DOHH2 (cell line): ENCODE measurements around the gene ZNF467.

Experiments
- H3F3A ChIP-seq: fragments of 200-600 bp; sonication (generic), shearing (Covaris generic); 2 replicates; pipeline ENCODE4 v1.6.0; 2016; ENCODE audit warnings: antibody characterized with exemption, mild to moderate bottlenecking; ENCODE audit not compliant: control insufficient read depth, insufficient read depth
- H3K27ac ChIP-seq: fragments of 200-600 bp; sonication (generic); 2 replicates; pipeline ENCODE4 v1.5.1; 2014; ENCODE audit warnings: low read depth, mild to moderate bottlenecking, low read length, moderate library complexity
- H3K27me3 ChIP-seq: fragments of 200-600 bp; sonication (generic); 2 replicates; pipeline ENCODE4 v1.6.1; 2014; ENCODE audit warnings: mild to moderate bottlenecking, low read length, mixed read lengths; ENCODE audit not compliant: control insufficient read depth
- H3K36me3 ChIP-seq: fragments of 200-600 bp; sonication (generic); 2 replicates; pipeline ENCODE4 v1.6.1; 2014; ENCODE audit warnings: mild to moderate bottlenecking, low read length, moderate library complexity, mixed read lengths; ENCODE audit not compliant: control insufficient read depth
- H3K4me1 ChIP-seq: fragments of 200-600 bp; sonication (generic); 2 replicates; pipeline ENCODE4 v1.6.1; 2014; ENCODE audit warnings: mild to moderate bottlenecking, low read length, mixed read lengths; ENCODE audit not compliant: control insufficient read depth
- H3K4me2 ChIP-seq: fragments of 200-600 bp; sonication (generic); 2 replicates; pipeline ENCODE4 v1.6.0; 2014; ENCODE audit warnings: mild to moderate bottlenecking, low read length, moderate library complexity
- H3K4me3 ChIP-seq: fragments of 200-600 bp; sonication (generic); 2 replicates; pipeline ENCODE4 v1.5.1; 2014; ENCODE audit warnings: mild to moderate bottlenecking, low read length, mixed read lengths
- H3K79me2 ChIP-seq: fragments of 200-600 bp; sonication (generic); 2 replicates; pipeline ENCODE4 v1.6.1; 2014; ENCODE audit warnings: mild to moderate bottlenecking, low read length, mixed read lengths; ENCODE audit not compliant: control insufficient read depth
- H3K9me2 ChIP-seq: fragments of 200-600 bp; sonication (generic); replicated peaks from 2 replicates; pipeline ENCODE4 v1.6.1; 2014; ENCODE audit warnings: mild to moderate bottlenecking, low read length, mixed read lengths; ENCODE audit not compliant: control insufficient read depth
- H3K9me3 ChIP-seq: fragments of 200-600 bp; sonication (generic); 2 replicates; pipeline ENCODE4 v1.6.1; 2014; ENCODE audit warnings: antibody characterized with exemption, low read length, mixed read lengths; ENCODE audit not compliant: control insufficient read depth, insufficient read depth
- H4K20me1 ChIP-seq: fragments of 200-600 bp; sonication (generic); 2 replicates; pipeline ENCODE4 v1.6.0; 2014; ENCODE audit warnings: low read depth, mild to moderate bottlenecking, antibody characterized with exemption, low read length, moderate library complexity; ENCODE audit not compliant: control insufficient read depth, insufficient read depth
- EZH2phosphoT487 ChIP-seq: fragments of 200-600 bp; sonication (generic); IDR thresholded peaks from 2 replicates; pipeline ENCODE4 v1.6.1; 2017; ENCODE audit warnings: borderline replicate concordance, mild to moderate bottlenecking, antibody characterized with exemption, low read length, moderate library complexity, mixed read lengths
- TF ChIP-seq, protein P1 (sequence below): fragments of 200-600 bp; sonication (generic); IDR thresholded peaks from one replicate; pipeline ENCODE4 v1.5.1; 2014; ENCODE audit warnings: antibody characterized with exemption, mild to moderate bottlenecking, low read depth, low read length; ENCODE audit not compliant: poor library complexity, severe bottlenecking

ZNF467 gene

DNA sequence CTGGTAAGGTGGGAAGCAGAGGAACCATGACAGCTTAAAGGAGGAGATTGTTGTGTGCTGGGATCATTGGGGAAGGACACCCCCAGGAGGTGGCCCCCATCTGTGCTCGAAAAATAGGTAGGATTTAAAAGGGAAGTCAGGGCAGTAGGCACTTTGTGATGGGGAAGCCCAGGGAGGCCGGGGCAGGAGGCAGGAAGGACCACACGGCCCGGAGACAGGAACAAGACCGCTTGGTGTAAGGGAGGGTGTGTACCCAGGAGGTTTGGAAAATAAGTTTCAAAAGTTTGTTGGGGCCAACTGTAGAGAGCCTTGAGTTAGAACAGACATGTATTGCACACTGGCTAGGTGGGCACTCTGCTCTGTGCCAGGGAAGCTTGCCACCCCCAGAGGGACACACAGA is 20.7 kb downstream of the ZNF467 start:
- Histone ChIP-seq H3K4me2 (no peak overlapping the region), H3K9me3 (no peaks in the 10 kb centered on the region), H3K27ac (no peak overlapping the region), H3K79me2 (no peaks in the 10 kb centered on the region), H3K36me3 (no peaks in the 10 kb centered on the region), H3K9me2 (no peaks in the 10 kb centered on the region), H4K20me1 (no peaks in the 10 kb centered on the region), H3F3A (no peaks in the 10 kb centered on the region), H3K4me3 (no peak overlapping the region), H3K27me3 (no peaks in the 10 kb centered on the region; the same call in 1 of the 2 replicates), H3K4me1 (no peaks in the 10 kb centered on the region)
- TF ChIP-seq, protein P1, sequence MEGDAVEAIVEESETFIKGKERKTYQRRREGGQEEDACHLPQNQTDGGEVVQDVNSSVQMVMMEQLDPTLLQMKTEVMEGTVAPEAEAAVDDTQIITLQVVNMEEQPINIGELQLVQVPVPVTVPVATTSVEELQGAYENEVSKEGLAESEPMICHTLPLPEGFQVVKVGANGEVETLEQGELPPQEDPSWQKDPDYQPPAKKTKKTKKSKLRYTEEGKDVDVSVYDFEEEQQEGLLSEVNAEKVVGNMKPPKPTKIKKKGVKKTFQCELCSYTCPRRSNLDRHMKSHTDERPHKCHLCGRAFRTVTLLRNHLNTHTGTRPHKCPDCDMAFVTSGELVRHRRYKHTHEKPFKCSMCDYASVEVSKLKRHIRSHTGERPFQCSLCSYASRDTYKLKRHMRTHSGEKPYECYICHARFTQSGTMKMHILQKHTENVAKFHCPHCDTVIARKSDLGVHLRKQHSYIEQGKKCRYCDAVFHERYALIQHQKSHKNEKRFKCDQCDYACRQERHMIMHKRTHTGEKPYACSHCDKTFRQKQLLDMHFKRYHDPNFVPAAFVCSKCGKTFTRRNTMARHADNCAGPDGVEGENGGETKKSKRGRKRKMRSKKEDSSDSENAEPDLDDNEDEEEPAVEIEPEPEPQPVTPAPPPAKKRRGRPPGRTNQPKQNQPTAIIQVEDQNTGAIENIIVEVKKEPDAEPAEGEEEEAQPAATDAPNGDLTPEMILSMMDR, result no peak
- TF ChIP-seq EZH2phosphoT487, result no peak

DNA sequence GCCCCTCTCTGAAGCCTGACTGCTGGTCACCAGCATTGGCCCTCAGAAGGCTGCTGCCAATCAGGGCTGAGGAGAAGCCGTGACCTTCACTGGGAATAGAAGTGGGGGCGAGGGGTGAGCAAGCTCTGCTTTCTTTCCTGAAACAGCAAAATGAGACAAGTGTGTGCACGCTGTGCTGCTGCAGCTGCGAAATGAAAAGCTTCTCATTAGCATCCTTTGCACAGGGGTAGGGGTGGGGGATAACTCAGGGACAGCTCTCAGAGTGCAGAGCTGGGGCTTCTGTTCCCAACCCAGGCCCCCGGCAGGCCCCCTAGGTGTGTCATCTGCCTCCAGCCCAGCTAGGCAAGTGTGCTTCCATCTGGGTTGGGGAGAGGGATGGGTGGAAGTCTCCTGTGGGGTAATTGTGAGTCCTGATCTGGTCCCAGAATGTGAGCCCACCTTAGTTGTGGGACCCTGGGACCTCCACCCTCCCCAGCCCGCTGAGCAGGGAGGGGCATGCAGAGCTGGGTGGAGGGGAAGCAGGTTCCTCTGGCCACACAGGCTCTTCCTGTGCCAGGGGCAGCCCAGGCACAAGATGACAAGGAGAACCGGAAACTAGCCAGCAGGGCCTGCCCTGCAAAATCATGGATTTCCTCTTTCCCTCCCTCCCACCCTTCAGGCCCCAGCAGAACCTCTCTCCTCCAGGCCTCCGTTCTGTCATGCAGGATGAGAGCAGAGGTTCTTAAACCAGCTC is 22.2 kb downstream of the ZNF467 start:
- H3K4me3 ChIP-seq, result no peak overlapping the region

DNA sequence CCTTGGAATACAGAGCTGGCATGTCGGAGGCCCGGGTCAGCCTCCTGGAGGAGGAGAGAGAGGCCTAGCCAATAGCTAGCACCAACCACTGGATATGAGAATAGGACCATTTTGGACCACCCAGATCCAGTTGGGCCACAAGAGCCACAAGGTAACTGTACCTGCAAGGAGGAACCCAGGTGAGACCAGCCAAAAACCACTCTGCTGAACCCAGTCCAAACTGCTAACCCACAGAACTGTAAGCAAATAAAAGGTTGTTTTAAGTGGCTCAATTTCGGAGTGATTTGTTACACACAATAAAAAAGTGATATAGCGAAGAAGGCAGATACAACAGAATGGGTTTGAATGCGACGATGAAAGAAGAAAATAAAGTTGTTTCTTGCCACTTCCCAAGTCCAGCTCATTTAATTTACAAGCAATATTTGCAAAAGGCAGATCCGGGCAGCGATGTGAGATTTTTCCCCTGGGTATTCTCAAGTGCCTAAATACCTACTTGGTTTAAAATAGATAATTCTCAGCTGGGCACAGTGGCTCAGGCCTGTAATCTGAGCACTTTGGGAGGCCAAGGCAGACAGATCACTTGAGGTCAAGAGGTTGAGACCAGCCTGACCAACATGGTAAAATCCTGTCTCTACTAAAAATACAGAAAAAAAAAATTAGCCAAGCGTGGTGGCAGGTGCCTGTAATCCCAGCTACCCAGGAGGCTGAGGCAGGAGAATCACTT is 23.1 kb downstream of the ZNF467 start:
- no peaks in the 10 kb centered on the region for H3K9me3 ChIP-seq
- H3K4me2 ChIP-seq, result no peak overlapping the region
- no peaks in the 10 kb centered on the region for H3K36me3 ChIP-seq
- no peaks in the 10 kb centered on the region for H4K20me1 ChIP-seq
- H3F3A ChIP-seq, result no peaks in the 10 kb centered on the region
- no peaks in the 10 kb centered on the region for H3K79me2 ChIP-seq
- H3K27me3 ChIP-seq, result peaks cover 12% of the 10 kb centered on the region
- no peak overlapping the region for H3K27ac ChIP-seq
- H3K4me3 ChIP-seq, result no peak overlapping the region
- H3K9me2 ChIP-seq, result no peaks in the 10 kb centered on the region
- H3K4me1 ChIP-seq, result no peaks in the 10 kb centered on the region
- no peak for TF ChIP-seq EZH2phosphoT487
- TF ChIP-seq, protein P1, result no peak

More for the DNA sequence above, 22.2 kb downstream of the ZNF467 start:
- H3K4me1 ChIP-seq, result no peaks in the 10 kb centered on the region
- no peaks in the 10 kb centered on the region for H3K9me3 ChIP-seq
- no peaks in the 10 kb centered on the region for H3K9me2 ChIP-seq
- TF ChIP-seq, protein P1, result no peak
- no peak for TF ChIP-seq EZH2phosphoT487
- no peaks in the 10 kb centered on the region for H3K79me2 ChIP-seq
- H3K36me3 ChIP-seq, result no peaks in the 10 kb centered on the region
- no peak overlapping the region for H3K27ac ChIP-seq
- H4K20me1 ChIP-seq, result no peaks in the 10 kb centered on the region
- H3K27me3 ChIP-seq, result peaks cover 6% of the 10 kb centered on the region
- no peaks in the 10 kb centered on the region for H3F3A ChIP-seq
- H3K4me2 ChIP-seq, result no peak overlapping the region
